HepG2 (cell line): Measurements from ENCODE around the gene SLC13A5. TPM values are rescaled to one million over a fixed set of nuclear protein-coding genes. Genes with fewer than 3 reads are reported as not detected.
A peak's percentile ranks its signal among the peaks of the same experiment; 100 is the strongest.

Experiments used
- AKAP8 ChIP-seq: sonication (generic); formaldehyde crosslinking; IDR thresholded peaks from 2 replicates; pipeline ENCODE4 v1.5.1; 2020; ENCODE audit warnings: mild to moderate bottlenecking, missing genetic modification reagents
- HOXA3 ChIP-seq: sonication (generic); formaldehyde crosslinking; IDR thresholded peaks from 2 replicates; pipeline ENCODE4 v1.5.0; 2020; ENCODE audit warnings: missing genetic modification reagents
- MTA1 ChIP-seq: sonication (generic); formaldehyde crosslinking; IDR thresholded peaks from 2 replicates; pipeline ENCODE4 v1.4.0; 2020; ENCODE audit warnings: missing genetic modification reagents, mild to moderate bottlenecking, borderline replicate concordance
- PAWR ChIP-seq: sonication (generic); formaldehyde crosslinking; IDR thresholded peaks from 2 replicates; pipeline ENCODE4 v1.4.0; 2020; ENCODE audit warnings: missing genetic modification reagents, mild to moderate bottlenecking, borderline replicate concordance
- RAD21 ChIP-seq: fragments of 450-650 bp; formaldehyde crosslinking; IDR thresholded peaks from 2 replicates; pipeline ENCODE4 v1.5.0; 2020; ENCODE audit warnings: mild to moderate bottlenecking
- TMF1 ChIP-seq: sonication (generic); formaldehyde crosslinking; IDR thresholded peaks from 2 replicates; pipeline ENCODE4 v1.8.1; 2022; ENCODE audit warnings: low read depth, missing genetic modification reagents
- ZNF205 ChIP-seq: IDR thresholded peaks from 2 replicates; pipeline ENCODE4 v1.6.1; 2018; ENCODE audit warnings: missing biosample characterization, missing genetic modification reagents
- ZNF430 ChIP-seq: sonication (generic); formaldehyde crosslinking; IDR thresholded peaks from 2 replicates; pipeline ENCODE4 v1.9.0; 2021; ENCODE audit warnings: mild to moderate bottlenecking, missing genetic modification reagents
- ZNF441 ChIP-seq: sonication (generic); formaldehyde crosslinking; IDR thresholded peaks from 2 replicates; pipeline ENCODE4 v1.7.0; 2021; ENCODE audit warnings: missing genetic modification reagents, borderline replicate concordance
- ZNF510 ChIP-seq: sonication (generic); formaldehyde crosslinking; IDR thresholded peaks from 2 replicates; pipeline ENCODE4 v1.4.0; 2020; ENCODE audit warnings: low read depth, mild to moderate bottlenecking, missing genetic modification reagents
- ZNF615 ChIP-seq: sonication (generic); formaldehyde crosslinking; IDR thresholded peaks from 2 replicates; pipeline ENCODE4 v1.5.0; 2020; ENCODE audit warnings: mild to moderate bottlenecking, missing genetic modification reagents, borderline replicate concordance
- ZNF644 ChIP-seq: IDR thresholded peaks from 2 replicates; pipeline ENCODE4 v1.6.1; 2016; ENCODE audit warnings: low read depth
- ZNF790 ChIP-seq: sonication (generic); formaldehyde crosslinking; IDR thresholded peaks from 2 replicates; pipeline ENCODE4 v1.8.0; 2022; ENCODE audit warnings: missing genetic modification reagents, mild to moderate bottlenecking, borderline replicate concordance
- polyA plus RNA-seq, 8 experiments: library from polyadenylated mRNA; depleted of rRNA in 3 of 8; stranded (reverse) in 7 of 8; unstranded in 1 of 8; fragments of >200 nt; fragmentation: Illumina TruSeq in 4 of 8; extraction: Trizol in 4 of 8; gene quantifications; 2 replicates each; pipeline versions ENCODE4 v1.2.1 to v1.2.3, GENCODE V29; 2011 to 2016; ENCODE audit warnings: low read depth in 4 of 8, missing spikeins in 1 of 8, mixed read lengths in 1 of 8; ENCODE audit not compliant: insufficient read depth in 1 of 8
- total RNA-seq, 5 experiments: library from RNA; depleted of rRNA; stranded (reverse); fragments of >200 nt; fragmentation: Illumina TruSeq; extraction: Trizol; gene quantifications; 2 replicates each; pipeline ENCODE4 v1.2.3, GENCODE V29; 2016; ENCODE audit warnings: low read depth in 1 of 5
- TF ChIP-seq, protein P1 (sequence below): IDR thresholded peaks from 2 replicates; pipeline ENCODE4 v1.6.1; 2016
- TF ChIP-seq, protein P2 (sequence below): IDR thresholded peaks from 2 replicates; pipeline ENCODE4 v1.6.1; 2018; ENCODE audit warnings: missing genetic modification reagents, mild to moderate bottlenecking, missing compliant biosample characterization
- TF ChIP-seq, protein P3 (sequence below): sonication (generic); formaldehyde crosslinking; conservative IDR thresholded peaks from 2 replicates; pipeline ENCODE4 v1.8.1; 2023; ENCODE audit warnings: missing genetic modification reagents
- TF ChIP-seq, protein P4 (sequence below): sonication (generic); formaldehyde crosslinking; IDR thresholded peaks from 2 replicates; pipeline ENCODE4 v1.5.0; 2020; ENCODE audit warnings: missing genetic modification reagents
- TF ChIP-seq, protein P5 (sequence below): sonication (generic); formaldehyde crosslinking; IDR thresholded peaks from 2 replicates; pipeline ENCODE4 v1.4.0; 2020; ENCODE audit warnings: missing genetic modification reagents, borderline replicate concordance
- TF ChIP-seq, protein P6 (sequence below): sonication (generic); formaldehyde crosslinking; IDR thresholded peaks from 2 replicates; pipeline ENCODE4 v1.5.1; 2020; ENCODE audit warnings: mild to moderate bottlenecking, missing genetic modification reagents, moderate library complexity

SLC13A5 gene
- total and polyA plus RNA-seq, 2 of the 13 experiments (the other 11 are each of a cell fraction or from before 2014, with no cell fraction given), result 42.8 to 310 TPM

DNA sequence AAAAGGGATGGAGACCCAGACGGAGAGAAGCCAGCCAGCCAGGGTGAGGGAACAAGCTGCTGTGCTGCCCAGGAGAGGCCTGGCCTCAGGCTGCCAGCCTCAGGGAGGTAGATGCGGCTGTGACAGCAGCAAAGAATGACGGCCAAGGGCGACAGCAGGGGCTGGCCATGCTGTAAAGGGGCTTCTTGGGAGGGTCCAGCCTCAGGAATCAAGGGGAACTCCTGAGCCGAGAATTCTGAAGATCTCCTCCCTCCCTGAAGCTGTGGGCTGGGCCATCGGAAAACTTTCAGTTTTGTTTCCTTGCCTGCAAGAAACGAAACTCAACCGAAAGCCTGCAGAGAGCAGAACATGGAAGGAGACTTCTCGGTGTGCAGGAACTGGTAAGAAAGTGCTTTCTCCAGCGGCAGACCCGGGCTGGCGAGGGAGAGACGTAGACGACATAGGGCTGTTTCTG, 42.6 kb upstream of the SLC13A5 start, which contains the start of gene XAF1 (continued):
- TF ChIP-seq, protein P1, sequence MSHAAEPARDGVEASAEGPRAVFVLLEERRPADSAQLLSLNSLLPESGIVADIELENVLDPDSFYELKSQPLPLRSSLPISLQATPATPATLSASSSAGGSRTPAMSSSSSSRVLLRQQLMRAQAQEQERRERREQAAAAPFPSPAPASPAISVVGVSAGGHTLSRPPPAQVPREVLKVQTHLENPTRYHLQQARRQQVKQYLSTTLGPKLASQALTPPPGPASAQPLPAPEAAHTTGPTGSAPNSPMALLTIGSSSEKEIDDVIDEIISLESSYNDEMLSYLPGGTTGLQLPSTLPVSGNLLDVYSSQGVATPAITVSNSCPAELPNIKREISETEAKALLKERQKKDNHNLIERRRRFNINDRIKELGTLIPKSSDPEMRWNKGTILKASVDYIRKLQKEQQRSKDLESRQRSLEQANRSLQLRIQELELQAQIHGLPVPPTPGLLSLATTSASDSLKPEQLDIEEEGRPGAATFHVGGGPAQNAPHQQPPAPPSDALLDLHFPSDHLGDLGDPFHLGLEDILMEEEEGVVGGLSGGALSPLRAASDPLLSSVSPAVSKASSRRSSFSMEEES (CRISPR knock-in tag), result no peak
- TF ChIP-seq, protein P2, sequence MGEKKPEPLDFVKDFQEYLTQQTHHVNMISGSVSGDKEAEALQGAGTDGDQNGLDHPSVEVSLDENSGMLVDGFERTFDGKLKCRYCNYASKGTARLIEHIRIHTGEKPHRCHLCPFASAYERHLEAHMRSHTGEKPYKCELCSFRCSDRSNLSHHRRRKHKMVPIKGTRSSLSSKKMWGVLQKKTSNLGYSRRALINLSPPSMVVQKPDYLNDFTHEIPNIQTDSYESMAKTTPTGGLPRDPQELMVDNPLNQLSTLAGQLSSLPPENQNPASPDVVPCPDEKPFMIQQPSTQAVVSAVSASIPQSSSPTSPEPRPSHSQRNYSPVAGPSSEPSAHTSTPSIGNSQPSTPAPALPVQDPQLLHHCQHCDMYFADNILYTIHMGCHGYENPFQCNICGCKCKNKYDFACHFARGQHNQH (CRISPR knock-in tag), result no peak
- TF ChIP-seq HOXA3 (CRISPR knock-in tag), result no peak
- TF ChIP-seq RAD21 (CRISPR knock-in tag), result no peak
- no peak for TF ChIP-seq AKAP8 (CRISPR knock-in tag)
- peak; percentile 50; the same call in 1 of the 2 replicates for TF ChIP-seq ZNF430
- TF ChIP-seq, protein P3, sequence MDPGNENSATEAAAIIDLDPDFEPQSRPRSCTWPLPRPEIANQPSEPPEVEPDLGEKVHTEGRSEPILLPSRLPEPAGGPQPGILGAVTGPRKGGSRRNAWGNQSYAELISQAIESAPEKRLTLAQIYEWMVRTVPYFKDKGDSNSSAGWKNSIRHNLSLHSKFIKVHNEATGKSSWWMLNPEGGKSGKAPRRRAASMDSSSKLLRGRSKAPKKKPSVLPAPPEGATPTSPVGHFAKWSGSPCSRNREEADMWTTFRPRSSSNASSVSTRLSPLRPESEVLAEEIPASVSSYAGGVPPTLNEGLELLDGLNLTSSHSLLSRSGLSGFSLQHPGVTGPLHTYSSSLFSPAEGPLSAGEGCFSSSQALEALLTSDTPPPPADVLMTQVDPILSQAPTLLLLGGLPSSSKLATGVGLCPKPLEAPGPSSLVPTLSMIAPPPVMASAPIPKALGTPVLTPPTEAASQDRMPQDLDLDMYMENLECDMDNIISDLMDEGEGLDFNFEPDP (CRISPR knock-in tag), result no peak
- no peak for TF ChIP-seq PAWR (CRISPR knock-in tag)
- TF ChIP-seq, protein P4, sequence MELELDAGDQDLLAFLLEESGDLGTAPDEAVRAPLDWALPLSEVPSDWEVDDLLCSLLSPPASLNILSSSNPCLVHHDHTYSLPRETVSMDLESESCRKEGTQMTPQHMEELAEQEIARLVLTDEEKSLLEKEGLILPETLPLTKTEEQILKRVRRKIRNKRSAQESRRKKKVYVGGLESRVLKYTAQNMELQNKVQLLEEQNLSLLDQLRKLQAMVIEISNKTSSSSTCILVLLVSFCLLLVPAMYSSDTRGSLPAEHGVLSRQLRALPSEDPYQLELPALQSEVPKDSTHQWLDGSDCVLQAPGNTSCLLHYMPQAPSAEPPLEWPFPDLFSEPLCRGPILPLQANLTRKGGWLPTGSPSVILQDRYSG (CRISPR knock-in tag), result no peak
- TF ChIP-seq ZNF790 (CRISPR knock-in tag), result no peak
- no peak for TF ChIP-seq ZNF644 (CRISPR knock-in tag)
- no peak for TF ChIP-seq ZNF510 (CRISPR knock-in tag)
- TF ChIP-seq, protein P5, sequence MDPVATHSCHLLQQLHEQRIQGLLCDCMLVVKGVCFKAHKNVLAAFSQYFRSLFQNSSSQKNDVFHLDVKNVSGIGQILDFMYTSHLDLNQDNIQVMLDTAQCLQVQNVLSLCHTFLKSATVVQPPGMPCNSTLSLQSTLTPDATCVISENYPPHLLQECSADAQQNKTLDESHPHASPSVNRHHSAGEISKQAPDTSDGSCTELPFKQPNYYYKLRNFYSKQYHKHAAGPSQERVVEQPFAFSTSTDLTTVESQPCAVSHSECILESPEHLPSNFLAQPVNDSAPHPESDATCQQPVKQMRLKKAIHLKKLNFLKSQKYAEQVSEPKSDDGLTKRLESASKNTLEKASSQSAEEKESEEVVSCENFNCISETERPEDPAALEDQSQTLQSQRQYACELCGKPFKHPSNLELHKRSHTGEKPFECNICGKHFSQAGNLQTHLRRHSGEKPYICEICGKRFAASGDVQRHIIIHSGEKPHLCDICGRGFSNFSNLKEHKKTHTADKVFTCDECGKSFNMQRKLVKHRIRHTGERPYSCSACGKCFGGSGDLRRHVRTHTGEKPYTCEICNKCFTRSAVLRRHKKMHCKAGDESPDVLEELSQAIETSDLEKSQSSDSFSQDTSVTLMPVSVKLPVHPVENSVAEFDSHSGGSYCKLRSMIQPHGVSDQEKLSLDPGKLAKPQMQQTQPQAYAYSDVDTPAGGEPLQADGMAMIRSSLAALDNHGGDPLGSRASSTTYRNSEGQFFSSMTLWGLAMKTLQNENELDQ (CRISPR knock-in tag), result no peak
- TF ChIP-seq ZNF441 (CRISPR knock-in tag), result no peak
- no peak for TF ChIP-seq TMF1 (CRISPR knock-in tag)
- TF ChIP-seq, protein P6, sequence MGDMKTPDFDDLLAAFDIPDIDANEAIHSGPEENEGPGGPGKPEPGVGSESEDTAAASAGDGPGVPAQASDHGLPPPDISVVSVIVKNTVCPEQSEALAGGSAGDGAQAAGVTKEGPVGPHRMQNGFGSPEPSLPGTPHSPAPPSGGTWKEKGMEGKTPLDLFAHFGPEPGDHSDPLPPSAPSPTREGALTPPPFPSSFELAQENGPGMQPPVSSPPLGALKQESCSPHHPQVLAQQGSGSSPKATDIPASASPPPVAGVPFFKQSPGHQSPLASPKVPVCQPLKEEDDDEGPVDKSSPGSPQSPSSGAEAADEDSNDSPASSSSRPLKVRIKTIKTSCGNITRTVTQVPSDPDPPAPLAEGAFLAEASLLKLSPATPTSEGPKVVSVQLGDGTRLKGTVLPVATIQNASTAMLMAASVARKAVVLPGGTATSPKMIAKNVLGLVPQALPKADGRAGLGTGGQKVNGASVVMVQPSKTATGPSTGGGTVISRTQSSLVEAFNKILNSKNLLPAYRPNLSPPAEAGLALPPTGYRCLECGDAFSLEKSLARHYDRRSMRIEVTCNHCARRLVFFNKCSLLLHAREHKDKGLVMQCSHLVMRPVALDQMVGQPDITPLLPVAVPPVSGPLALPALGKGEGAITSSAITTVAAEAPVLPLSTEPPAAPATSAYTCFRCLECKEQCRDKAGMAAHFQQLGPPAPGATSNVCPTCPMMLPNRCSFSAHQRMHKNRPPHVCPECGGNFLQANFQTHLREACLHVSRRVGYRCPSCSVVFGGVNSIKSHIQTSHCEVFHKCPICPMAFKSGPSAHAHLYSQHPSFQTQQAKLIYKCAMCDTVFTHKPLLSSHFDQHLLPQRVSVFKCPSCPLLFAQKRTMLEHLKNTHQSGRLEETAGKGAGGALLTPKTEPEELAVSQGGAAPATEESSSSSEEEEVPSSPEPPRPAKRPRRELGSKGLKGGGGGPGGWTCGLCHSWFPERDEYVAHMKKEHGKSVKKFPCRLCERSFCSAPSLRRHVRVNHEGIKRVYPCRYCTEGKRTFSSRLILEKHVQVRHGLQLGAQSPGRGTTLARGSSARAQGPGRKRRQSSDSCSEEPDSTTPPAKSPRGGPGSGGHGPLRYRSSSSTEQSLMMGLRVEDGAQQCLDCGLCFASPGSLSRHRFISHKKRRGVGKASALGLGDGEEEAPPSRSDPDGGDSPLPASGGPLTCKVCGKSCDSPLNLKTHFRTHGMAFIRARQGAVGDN, result peak; percentile 87
- TF ChIP-seq ZNF615 (CRISPR knock-in tag), result no peak
- no peak for TF ChIP-seq ZNF205 (CRISPR knock-in tag)
- TF ChIP-seq MTA1 (CRISPR knock-in tag), result no peak
